HL-60/S4 treated with retinoic acid at 250 ng/mL for 4 days and 3 days (cell line): Measurements from ENCODE around the gene DDX56.

Experiments used
- in situ Hi-C: fragments of 300-500 bp; cut with MboI; formaldehyde crosslinking; loops from 2 replicates; pipeline ENCODE4 v1.7.0; 2022; ENCODE audit warnings: low sequenced_read_pairs

DDX56 gene

GRCh38 chr7:44573464-44574286 lies at the start of gene DDX56:
Gene DDX56 (minus strand): TSS chr7:44573908. CDS start chr7:44573895, 13 bp downstream.
- in situ Hi-C loops = no loop called here

DNA sequence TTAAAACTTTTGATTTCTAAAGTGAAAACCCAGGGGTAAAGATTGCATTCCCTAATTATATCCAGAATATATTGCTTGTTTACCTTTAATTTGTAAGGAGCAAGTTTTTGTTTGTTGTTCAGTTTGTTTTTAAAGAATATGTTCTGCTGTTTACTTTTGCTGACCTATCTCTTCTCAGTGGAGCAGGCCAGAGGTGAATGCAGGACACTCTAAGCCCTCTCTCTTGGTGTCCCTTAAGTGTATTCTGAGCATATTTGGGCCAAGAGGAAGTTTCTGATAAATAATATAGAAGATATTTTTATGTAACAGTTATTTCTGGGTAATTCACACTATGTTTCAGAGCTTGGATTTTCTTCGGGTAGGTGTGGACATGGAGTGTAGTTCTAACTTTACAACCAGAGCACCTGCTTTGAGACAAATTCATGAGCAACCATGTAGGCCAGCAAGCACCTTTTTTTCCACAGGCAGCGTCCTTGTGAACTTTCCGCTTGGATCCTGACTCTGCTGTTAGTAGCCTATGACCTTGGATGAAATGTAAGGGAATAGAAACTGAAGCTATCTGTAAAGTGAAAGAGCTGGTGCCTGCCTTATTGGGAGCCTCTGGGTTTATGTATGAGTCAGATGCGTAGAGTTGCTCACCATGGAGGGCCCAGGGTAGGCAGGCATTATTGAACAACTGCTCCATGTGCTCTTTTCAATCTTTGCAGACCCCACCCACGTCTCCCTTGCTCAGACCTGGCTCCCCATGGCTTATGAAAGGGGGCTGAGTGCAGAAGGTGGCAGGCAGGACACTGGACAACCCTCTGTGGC lies 48.8 kb upstream of the DDX56 start:
- in situ Hi-C loops = no loop called here

DNA sequence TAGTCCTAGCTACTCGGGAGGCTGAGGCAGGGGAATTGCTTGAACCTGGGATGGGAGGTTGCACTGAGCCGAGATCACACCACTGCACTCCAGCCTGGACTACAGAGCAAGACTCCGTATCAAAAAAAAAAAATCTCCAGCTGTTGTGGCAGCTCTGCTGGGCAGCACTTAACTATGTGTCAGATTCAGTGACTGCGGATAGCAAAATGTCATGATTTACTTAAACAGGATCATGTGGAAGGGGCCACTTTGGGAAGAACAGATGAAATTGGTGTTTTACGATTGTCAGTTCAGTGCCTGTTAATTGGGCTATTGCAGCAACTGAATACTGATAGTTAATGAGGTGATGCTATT lies 48.0 kb upstream of the DDX56 start:
- in situ Hi-C loops = no loop called here

DNA sequence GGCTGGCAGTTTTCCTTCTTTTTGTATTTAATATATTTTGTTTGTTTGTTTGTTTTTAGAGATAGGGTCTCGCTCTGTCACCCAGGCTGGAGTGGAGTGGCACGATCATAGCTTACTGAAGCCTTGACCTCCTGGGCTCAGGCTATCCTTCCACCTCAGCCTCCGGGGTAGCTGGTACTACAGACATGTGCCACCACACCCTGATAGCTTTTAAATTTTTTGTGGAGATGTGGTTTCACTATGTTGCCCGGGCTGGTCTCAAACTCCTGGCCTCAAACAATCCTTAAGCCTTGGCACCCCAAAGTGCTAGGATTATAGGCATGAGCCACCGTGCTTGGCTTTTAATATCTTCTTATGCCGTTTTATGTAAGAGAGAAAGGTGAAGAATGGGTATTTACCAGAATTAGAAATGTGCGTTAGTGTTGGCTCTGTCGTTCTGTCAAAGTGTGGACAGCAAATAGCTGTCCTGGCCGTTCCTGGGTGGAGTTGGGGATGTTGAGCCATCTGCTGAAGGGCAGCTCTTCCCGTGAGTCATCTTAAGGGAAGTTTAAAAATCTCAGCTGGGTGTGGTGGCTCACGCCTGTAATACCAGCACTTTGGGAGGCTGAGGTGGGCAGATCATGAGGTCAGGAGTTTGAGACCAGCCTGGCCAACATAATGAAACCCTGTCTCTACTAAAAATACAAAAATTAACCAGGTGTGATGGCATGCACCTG lies 47.5 kb upstream of the DDX56 start:
- in situ Hi-C loops = no loop called here

GRCh38 chr7:44618753-44619152 lies 45.0 kb upstream of the DDX56 start:
- in situ Hi-C loops = no loop called here

DNA sequence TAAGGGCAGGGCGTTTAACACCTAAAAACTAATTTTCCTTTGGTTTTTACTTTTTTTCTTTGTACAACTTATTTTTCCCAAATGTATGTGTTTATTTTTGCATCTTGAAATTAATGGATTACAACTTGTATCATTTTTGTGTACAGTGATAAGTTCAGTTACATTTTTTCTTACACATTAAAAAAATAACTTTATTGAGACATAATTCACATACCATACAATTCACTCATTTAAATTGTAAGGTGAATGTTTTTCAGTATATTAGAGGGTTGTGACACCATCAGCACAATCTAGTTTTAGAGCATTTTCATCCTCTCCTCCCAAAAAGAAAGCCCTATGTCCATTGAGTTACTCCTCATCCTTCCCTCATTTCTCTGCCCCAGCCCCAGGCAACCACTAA lies 44.3 kb upstream of the DDX56 start:
- in situ Hi-C loops = no loop called here

DNA sequence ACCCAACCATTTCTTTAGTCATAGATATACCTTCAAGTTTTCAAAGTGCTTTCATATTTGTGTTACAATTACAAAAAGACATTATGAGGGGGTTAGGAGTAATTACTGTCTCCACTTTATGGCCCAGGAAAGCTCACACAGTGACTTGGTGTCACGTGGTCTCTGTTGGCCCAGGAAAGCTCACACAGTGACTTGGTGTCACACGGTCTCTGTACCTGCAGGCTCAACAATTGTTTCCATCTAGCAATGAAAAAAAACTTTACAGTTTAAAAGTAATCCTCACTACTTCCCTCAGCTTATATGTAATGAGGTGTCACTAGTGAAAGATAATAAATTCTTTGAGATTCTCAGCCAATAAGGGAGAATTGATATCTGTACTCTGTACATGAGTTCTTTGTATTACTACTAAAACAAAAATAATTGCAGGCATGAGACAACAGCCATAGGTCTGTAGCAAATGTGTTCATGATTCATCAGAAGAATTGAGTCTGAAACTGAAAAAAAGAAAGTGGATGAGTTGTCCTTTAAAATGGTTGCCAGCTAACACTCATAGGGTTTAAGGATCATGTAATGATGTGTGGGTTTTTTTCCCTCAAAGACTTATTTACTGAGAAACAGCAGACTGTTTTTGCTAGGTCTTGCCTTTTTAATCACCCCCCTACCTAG lies 43.6 kb upstream of the DDX56 start:
- in situ Hi-C loops = no loop called here

DNA sequence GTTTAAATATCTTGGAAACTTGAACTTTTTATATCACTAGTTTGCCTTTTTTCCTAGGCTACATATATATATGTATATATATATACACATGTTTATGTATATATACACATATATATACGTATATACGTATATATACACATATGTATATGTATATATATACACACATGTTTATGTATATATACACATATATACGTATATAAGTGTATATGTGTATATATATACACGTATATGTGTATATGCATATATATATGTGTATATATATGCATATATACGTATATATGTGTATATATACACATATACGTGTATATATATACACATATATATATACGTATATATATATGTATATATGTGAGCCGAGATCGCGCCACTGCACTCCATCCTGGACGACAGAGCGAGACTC lies 42.8 kb upstream of the DDX56 start:
- in situ Hi-C loops = no loop called here

DNA sequence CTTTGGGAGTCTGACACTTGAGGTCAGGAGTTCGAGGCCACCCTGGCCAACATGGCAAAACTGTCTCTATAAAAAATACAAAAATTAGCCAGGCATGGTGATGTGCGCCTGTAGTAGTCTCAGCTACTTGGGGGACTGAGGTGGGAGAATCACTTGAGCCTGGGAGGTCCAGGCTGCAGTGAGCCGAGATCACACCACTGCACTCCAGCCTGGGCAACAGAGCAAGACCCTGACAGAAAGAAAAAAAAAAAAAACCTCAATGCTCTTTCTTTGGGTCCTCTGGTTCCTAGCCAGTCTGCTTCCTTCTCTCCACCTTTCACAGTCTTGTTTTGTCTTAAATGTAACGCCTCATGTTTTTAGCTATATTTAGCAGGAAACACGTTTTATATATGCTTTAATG lies 42.1 kb upstream of the DDX56 start:
- in situ Hi-C loops = no loop called here

- in situ Hi-C loops = no loop called here
Measured at GRCh38 chr7:44615149-44615611, 41.5 kb upstream of the DDX56 start.

DNA sequence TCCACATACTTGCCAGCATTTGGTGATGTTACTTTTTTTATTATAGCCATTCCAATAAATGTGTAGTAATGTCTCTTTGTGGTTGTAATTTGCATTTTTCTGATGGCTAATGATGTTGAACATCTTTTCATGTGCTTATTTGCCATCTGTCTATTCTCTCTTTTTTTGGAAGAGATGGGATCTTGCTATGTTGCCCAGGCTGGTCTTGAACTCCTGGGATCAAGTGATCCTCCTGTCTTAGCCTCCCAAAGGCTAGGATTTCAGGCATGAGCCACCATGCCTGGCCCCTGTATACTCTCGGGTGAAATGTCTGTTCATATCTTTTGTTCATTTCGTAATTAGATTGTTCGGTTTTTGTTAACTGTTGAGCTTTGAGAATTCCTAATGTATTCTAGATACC lies 36.1 kb upstream of the DDX56 start:
- in situ Hi-C loops = no loop called here

DNA sequence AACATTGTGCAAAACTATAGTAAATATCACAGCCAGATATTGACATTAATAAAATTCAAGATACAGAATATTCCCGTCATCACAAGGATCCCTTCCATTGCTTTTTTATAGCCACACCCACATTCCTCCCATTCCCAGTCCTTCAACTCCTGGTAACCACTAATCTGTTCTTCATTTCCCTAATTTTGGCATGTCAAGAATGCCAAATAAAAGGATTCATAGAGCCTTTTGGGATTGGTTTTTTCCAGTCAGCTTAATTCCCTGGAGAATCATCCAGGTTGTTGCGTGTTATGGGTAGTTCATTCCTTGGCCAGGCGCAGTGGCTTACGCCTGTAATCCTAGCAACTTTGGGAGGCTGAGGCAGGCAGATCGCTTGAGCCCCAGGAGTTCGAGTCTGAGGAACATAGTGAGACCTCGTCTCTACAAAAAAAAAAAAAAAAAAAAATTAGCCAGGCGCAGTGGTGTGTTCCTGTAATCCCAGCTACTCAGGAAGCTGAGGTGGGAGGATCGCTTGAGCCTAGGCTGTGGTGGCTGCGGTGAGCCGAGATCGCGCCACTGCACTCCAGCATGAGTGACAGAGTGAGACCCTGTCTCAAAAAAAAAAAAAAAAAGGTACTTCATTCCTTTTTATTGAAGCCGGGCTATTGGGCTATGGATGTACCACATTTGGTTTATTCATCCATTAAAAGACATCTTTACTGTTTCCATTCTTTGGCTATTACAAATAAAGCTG lies 35.4 kb upstream of the DDX56 start:
- in situ Hi-C loops = no loop called here

DNA sequence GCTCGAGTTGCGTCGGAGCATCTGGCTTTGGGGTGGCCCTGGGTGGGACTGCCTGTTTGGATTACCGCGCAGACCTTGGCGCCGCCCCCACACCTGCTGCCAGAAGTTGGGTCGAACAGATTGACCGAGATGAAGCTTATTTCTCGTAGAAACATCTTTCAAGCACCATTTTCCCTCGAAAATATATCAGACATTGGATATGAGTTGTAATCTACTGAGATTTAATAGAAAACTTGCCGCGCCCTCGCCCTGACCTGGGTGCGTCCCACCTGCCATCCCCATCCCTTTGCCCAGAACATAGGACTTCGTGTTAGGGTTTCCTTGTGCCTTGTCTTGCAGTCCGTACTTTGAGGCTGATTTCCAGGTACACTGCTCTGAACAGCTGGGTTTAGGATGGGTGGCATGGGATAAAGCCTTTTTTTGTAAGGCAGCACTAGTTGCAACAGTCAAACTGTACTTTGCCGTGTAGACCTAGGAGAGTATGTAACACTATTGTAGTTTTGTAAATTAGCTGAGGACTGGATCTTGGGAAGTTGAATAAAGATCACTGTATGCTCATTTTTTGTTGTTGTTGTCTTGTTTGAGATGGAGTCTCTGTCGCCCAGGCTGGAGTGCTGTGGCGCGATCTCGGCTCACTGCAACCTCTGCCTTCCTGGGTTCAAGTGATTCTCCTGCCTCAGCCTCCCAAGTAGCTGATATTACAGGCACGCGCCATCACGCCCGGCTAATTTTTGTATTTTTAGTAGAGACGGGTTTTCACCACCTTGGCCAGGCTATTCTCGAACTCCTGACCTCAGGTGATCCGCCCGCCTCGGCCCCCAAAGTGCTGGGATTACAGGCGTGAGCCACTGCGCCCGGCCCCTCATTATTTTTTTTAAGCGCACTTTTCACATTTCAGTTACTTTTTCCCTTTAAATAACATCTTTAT lies 33.7 kb upstream of the DDX56 start:
- in situ Hi-C loops = no loop called here

- in situ Hi-C loops = no loop called here
Measured at GRCh38 chr7:44606341-44607140, 32.8 kb upstream of the DDX56 start, which contains the start of gene OGDH. Gene OGDH (plus strand): TSS chr7:44606627. CDS start chr7:44624344, 17,717 bp downstream.

GRCh38 chr7:44604941-44605340 lies 31.2 kb upstream of the DDX56 start:
- in situ Hi-C loops = no loop called here

GRCh38 chr7:44603193-44603592 lies 29.5 kb upstream of the DDX56 start:
- in situ Hi-C loops = no loop called here

GRCh38 chr7:44602576-44602910 lies 28.8 kb upstream of the DDX56 start:
- in situ Hi-C loops = no loop called here

DNA sequence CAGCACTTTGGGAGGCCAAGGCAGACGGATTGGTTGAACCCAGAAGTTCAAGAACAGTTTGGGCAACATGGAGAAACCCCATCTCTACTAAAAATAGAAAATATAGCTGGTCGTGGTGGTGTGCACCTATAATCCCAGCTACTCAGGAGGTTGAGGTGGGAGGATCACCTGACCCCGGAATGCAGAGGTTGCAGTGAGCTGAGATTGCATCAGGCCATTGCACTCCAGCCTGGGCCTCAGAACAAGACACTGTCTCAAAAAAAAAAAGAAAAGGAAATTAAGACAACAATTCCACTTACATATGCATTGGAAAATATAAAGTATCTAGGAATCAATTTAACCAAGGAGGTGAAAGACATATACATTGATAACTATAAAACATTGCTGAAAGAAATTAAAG lies 25.5 kb upstream of the DDX56 start:
- in situ Hi-C loops = loop anchor here (10.0 kb wide), 1 partner anchor 536 kb away; no protein-coding TSS in a partner anchor
